CD4-positive, alpha-beta T cell treated with Interferon gamma for 1 hour (primary cell): Measurements from ENCODE around the gene RNF157.

Source experiments
- DNase-seq: peaks from one replicate; pipeline ENCODE4 v3.0.0-alpha.2; 2020

Gene RNF157

DNA sequence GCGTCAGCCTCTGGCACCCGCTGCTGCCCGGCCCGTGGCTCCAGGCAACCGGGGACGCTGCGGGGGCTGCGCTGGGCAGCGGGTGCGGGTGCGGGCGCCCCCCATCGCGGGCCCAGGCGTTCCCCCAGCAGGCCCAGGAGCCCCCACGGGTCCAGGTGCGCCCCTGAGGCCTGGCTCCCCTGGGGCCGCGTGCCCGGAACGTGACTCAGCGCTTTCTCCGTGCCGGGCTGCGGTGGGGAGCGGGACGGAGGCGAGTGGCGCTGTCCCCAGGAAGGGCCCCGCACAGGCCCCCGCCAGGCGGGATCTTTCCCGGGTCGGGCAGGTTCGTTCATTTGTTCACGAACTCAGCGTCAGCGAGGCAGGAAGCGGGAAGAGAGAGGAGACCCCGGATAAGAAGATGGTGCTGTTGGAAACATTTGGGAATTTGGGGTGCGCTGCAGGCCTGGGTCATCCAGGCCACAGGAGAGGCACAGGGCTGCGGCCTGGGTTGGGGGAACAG is 118.3 kb downstream of the RNF157 start:
- DNase-seq: no peak

DNA sequence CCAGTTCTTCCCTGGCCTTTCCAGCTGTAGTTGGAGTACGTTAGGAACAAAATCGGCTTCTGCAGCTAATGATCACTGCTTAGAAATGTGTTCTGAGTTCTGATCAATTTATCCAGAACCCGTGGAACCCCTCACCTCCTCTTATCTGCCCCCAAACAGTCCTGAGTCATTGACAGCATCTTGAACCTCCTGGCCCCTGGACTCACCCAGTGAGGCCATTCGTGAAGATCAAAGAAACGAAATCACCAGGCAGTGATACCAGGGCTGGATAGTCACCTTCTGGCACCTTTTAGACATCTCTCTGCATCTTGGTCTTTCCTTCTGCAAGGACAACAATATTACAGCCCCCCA is 119.7 kb downstream of the RNF157 start:
- DNase-seq: no peak

DNA sequence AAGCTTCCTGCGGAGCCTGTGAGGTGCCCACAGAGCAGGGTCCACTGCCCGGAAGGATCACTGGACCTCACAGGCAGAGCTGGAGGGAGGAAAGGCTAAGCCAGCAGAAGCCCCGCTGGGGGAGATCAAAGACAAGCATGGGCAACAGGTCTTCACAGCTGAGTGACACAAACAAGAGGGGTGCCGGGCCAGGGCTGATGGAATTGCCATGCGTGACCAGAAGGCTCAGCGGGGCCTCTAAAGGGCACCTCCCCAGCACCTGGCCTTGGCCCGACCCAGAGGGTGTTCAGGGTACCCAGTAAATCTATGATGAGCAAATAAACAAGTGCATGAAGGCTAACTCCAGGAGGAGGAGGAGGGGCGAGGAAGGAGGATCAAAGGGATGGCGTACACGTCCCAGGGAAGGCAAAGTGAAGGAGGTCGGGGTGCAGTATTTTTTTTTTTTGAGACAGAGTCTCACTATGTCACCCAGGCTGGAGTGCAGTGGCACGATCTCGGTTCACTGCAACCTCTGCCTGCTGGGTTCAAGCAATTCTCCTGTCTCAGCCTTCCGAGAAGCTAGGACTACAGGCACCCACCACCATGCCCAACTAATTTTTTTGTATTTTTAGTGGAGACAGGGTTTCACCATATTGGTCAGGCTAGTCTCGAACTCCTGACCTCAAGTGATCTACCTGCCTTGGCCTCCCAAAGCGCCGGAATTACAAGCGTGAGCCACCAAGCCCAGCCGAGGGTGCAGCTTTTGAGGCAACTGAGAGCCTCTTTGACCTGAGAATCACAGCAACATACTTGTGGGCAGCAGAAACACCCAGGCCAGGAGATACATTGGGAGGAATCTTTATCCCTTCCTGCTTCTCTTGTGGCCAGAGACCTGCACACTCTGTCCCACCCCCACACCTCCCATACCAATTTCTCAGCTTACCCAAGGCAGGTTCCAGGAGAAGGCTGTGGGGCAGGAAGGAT is 120.6 kb downstream of the RNF157 start:
- no peak for DNase-seq

DNA sequence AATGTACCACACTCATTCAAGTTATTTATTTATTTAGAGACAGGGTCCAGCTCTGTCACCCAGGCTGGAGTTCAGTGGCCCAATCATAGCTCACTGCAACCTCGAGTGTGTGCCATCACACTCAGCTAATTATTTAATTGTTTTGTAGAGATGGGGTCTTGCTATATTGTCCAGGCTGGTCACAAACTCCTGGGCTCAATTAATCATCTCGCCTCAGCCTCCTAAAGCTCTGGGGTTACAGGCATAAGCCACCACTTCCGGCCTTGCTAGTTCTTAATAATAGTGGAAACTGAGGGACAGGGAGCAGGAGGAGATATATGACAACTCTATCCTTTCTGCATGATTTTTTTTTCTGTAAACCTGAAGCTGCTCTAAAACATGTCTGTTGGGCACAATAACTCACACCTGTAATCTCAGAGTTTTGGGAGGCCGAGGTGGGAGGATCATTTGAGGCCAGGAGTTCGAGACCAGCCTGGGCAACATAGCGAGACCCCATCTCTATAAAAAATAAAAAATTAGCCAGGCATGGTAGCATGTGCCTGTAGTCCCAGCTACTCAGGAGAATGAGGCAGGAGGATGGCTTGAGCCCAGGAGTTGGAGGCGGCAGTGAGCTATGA is 125.0 kb downstream of the RNF157 start:
- no peak for DNase-seq

DNA sequence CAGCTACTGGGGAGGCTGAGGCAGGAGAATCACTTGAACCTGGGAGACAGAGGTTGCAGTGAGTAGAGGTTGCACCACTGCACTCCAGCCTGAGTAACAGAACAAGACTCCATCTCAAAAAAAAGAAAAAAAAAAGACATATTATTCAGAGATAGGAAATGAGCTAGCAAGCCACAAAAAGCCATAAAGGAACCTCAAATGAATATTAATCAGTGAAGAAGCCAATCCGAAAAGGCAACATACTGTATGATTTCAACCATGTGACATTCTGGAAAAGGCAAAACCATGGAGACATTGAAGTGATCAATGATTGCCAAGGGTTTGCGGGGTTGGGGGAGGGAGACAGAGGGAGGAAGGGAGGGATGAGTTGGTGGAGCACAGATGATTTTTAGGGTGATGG is 128.3 kb downstream of the RNF157 start:
- DNase-seq: no peak

DNA sequence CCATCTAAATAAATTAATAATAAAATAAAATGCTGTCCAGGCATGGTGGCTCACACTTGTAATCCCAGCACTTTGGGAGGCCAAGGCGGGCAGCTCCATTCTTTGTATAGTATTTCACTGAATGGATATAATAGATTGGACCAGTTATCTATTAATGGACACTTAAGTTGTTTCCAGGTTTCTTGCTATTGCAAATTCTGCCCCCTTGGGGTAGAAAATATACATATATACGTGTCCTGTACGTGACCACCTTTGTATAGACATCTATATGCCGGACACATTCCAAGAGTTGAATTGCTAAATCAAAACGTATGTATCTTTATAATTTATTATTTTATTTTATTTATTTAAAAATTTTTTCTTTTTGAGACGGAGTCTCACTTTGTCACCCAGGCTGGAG is 132.8 kb downstream of the RNF157 start:
- no peak for DNase-seq

DNA sequence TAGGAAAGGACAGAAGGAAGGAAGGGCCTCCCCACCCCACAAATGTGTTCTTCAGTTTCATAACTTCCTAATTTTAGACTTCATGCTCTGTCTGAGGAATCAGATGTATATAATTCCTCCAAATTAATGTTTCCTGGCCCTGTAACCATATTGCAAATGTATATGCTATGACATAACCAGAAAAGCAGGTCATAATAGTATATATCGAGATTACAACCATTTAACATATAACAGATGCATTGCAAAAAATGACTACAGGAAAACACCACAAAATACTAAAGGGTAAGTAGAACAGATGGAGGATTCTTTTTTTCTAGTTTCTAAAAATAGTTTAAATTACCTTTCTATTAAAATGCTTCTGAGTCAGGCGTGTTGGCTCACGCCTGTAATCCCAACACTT is 133.6 kb downstream of the RNF157 start:
- no peak for DNase-seq

DNA sequence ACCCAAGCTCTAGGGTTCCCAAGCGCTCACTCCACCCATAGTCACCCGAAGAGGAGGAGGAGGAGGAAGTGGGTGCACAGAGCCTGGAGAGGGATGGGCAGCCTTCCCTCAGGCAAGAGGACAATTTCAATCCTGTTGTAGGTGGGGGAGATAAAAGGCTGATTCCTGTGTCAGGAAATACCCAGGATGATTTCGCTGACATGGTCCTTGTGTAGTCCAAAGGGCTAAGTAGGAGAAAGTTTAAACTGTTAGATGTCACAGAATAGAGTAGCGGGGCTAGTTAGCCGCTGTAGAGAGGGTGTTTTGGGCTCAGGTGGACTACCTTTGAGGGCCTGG is 135.4 kb downstream of the RNF157 start:
- no peak for DNase-seq

DNA sequence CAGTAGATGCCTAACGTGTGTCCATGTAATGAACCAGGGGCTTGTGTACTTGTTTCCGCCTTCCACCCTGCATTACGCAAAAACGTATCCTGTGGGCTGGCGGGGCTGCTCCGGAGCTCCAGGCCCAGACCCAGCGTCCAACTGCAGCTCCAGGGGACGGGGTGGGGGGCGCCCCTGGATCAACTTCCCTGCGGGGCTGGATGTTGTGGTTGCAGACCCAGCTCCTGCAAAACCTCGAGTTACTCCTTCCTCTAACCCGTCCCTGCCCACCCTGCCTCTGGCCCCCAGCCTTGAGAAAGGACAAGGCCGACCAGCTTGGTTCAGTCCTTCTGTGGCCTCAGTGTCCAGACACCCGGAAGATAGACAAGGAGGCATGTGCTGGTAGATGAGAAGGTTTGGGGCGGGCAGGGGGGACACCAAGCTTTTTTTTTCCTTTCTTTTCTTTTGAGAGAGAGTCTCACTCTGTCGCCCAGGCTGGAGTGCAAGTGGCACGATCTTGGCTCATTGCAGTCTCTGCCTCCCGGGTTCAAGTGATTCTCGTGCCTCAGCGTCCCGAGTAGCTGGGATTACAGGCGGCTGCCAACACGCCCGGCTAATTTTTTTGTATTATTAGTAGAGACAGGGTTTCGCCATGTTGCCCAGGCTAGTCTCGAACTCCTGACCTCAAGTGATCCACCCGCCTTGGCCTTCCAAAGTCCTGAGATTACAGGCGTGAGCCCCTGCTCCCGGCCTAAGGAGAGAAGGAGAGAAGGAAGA is 136.0 kb downstream of the RNF157 start:
- DNase-seq: no peak

DNA sequence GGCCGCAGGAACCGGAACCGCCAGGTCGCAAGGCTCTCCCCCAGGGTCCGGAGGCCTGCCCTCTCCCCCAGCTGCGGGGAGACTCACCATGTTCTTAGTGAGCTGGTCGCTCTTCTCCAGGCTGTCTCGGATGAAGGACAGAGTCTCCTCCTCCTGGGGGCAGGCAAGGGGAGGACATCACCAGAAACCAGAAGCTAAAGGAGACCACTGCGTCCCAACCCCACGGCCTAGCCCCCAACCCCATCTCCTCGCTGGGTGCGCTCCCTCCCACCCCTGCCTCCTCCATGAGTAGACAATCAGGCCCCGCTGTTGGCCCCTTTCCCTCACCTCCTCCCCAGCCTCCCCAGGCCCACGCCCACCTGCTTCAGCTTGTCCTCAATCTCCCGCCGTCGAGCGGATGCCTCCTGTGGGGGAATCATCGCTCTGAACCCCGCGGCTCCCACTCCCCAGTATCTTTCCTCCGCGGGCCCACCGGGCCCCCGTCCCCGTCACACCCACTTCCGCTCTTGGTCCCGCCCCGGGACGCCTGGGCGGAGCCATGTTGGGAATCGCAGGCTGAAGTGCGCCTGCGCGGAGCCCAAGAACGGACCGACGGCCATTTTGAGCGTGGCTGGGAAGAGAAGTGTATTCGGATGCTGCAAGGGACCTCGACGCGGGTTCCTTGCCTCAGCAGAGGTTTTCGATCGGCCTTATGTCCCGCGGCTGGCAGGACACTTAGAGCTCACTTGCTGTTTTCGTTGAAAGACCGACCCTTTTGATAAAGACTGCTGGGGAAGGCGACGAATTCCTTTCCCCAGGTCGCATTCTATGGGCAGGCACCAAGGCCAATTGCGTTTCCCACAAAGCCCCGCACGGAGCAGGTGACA is 136.8 kb downstream of the RNF157 start, which contains the start of gene EXOC7:
Gene EXOC7, minus strand, starts transcription at position 514 of the 866 bp plus-strand sequence. Its CDS starts 95 bp downstream, at position 419.
- peak; percentile 90 for DNase-seq

DNA sequence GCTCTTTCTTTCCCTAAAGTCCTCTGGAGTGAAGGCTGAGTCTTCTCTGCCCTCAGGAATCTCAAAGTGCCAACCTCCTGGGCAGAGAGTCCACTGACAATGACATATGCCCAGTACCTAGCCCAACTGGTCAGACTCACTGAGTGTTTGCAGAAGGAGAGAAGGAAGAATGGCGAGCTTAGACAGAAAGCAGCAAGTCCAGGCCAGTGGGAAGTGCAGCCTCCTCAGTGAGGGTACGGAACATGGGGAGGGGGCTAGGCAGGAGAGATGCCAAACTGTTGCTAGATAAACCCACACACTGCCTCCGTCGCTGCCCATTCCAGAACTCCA is 137.4 kb downstream of the RNF157 start:
- no peak for DNase-seq

DNA sequence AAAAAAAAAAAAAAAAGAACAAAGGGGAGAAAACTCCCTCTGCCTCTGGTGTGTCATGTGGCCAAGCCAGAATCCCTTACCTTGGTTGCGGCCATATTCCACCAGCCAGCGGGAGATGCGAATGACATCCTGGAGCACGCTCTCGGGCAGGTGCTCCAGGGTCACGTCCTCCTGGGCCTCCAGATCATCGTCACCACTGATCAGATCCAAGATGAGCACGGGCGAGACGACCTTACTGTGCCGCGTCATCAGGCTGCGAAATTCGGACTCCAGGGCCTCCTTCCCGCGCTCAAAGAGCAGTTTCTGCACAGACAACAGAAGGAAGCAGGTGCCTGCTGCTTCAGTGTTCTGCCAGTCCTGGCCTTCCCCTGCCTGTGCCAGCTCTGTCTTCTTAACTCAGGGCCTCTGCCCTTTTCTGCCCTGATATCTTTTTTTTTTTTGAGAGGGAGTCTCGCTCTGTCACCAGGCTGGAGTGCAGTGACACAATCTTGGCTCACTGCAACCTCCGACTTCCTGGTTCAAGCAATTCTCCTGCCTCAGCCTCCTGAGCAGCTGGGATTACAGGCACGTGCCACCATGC is 142.5 kb downstream of the RNF157 start:
- no peak for DNase-seq

DNA sequence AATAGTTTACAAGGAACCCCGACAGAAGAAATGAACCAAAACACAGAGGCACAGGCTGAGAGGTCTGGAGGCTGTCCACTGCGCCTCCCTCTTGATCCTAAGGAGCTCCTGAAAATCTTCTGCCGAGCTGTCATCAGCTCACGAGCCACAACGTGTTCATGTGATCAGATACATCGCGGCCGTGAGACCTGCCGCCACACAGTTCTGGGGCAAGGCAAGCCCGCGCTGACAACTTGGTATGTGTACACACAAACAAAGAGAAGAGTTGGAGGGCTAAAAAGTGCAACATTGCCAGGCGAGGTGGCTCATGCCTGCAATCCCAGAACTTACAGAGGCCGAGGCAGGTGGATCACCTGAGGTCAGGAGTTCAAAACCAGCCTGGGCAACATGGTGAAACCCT is 144.3 kb downstream of the RNF157 start:
- DNase-seq: no peak

DNA sequence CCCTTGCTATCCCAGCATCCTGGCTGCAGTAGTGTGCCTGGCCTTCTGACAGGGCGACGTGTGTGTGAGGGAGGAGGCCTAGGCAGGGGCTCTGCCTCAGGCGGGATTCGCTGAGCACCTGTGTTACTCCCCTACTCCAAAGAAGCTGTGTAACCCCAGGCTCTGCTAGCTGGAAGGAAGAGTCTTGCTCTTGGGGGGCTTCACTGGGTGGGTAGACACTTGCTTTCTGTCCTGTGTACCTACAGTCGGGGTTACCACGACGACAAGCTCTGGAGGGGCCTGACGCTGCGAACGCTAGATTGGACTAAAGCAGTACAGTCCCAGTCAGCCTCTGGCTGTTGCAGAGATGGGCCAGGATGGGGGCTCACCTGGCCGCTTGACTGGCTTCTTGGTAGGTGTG is 146.2 kb downstream of the RNF157 start:
- DNase-seq: no peak

DNA sequence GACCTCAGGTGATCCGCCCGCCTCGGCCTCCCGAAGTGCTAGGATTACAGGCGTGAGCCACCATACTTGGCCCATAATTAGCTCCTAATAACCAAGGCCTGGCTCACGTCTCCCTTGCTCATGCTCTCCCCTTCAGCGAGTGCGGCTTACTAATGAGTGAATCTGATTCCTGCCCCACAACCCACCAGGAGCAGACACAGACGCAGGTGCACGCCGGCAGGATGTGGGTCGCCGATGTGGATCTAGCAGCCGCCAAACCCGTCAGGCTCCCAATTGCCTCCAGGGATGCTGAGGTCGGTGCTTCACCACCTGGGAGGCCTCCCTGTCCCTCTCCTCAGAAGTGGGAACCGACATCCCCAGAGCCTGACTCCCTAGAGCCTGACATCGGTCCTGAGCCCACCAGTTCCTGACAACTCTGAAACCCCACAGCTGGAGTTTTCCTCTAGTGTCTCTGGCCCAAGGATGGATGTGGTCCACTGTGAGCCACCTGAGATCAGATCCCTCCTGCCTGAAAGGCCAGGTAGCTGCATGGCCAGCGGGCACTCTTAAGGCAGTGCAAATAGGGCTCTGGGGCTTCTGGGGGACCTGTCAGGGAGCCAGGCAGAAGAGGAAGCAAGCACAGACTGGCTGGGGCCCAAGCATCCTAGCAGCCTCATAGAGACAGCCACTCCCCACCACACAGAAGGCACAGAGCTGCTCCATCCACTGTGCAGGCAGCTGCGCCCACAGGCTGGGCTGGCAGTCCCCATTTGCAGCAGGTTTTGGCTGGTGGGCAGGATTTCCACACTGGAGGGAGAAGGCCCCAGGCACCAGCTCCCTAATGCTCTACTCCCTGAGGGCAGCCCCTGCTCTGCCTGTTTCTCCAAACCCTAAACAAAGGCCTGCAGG is 147.5 kb downstream of the RNF157 start:
- no peak for DNase-seq
